HepG2 (cell line): Measurements from ENCODE around the gene ZNF74. TPM values are rescaled to one million over a fixed set of nuclear protein-coding genes. Genes with fewer than 3 reads are reported as not detected.

ENCODE experiments used
- ATF5 ChIP-seq: sonication (generic); formaldehyde crosslinking; IDR thresholded peaks from 2 replicates; pipeline ENCODE4 v1.4.0; 2020; ENCODE audit warnings: mild to moderate bottlenecking, low read depth, missing genetic modification reagents
- FOXM1 ChIP-seq: sonication (generic); formaldehyde crosslinking; IDR thresholded peaks from 2 replicates; pipeline ENCODE4 v1.5.0; 2020; ENCODE audit warnings: missing genetic modification reagents
- HCFC1 ChIP-seq: fragments of 150-350 bp; IDR thresholded peaks from 2 replicates; pipeline ENCODE4 v1.6.1; 2014; ENCODE audit warnings: low read depth, low read length
- HNRNPLL ChIP-seq: fragments of 200-400 bp; formaldehyde crosslinking; IDR thresholded peaks from 2 replicates; pipeline ENCODE4 v1.6.1; 2017; ENCODE audit warnings: mild to moderate bottlenecking, low read depth, low read length; ENCODE audit not compliant: poor library complexity, severe bottlenecking
- HOXA5 ChIP-seq: sonication (generic); formaldehyde crosslinking; IDR thresholded peaks from 2 replicates; pipeline ENCODE4 v1.4.0; 2020; ENCODE audit warnings: missing genetic modification reagents
- HOXD1 ChIP-seq: sonication (generic); formaldehyde crosslinking; IDR thresholded peaks from 2 replicates; pipeline ENCODE4 v1.5.0; 2020; ENCODE audit warnings: missing genetic modification reagents
- NCOR1 ChIP-seq: fragments of 200-600 bp; sonication (generic); IDR thresholded peaks from 2 replicates; pipeline ENCODE4 v1.7.0; 2017; ENCODE audit warnings: antibody characterized with exemption, low read length, borderline replicate concordance
- NFATC3 ChIP-seq: sonication (generic); formaldehyde crosslinking; IDR thresholded peaks from 2 replicates; pipeline ENCODE4 v1.5.1; 2020; ENCODE audit warnings: mild to moderate bottlenecking, missing genetic modification reagents
- NR2F6 ChIP-seq, 2 experiments: IDR thresholded peaks; 2 replicates each; pipeline ENCODE4 v1.6.1; 2016; ENCODE audit warnings: antibody characterized with exemption in 1 of 2, mild to moderate bottlenecking in 1 of 2
- POLR2AphosphoS2 ChIP-seq: IDR thresholded peaks from 2 replicates; pipeline ENCODE4 v1.6.1; 2011; ENCODE audit warnings: low read depth, low read length, improper control_type of control experiment
- RFXAP ChIP-seq: sonication (generic); formaldehyde crosslinking; IDR thresholded peaks from 2 replicates; pipeline ENCODE4 v1.4.0; 2020; ENCODE audit warnings: missing genetic modification reagents, borderline replicate concordance
- ZNF501 ChIP-seq: sonication (generic); formaldehyde crosslinking; IDR thresholded peaks from 2 replicates; pipeline ENCODE4 v1.5.1; 2020; ENCODE audit warnings: mild to moderate bottlenecking, moderate library complexity, missing genetic modification reagents
- ZNF652 ChIP-seq: IDR thresholded peaks from 2 replicates; pipeline ENCODE4 v1.6.1; 2016; ENCODE audit warnings: low read depth, borderline replicate concordance
- ZNF75D ChIP-seq: sonication (generic); formaldehyde crosslinking; IDR thresholded peaks from 2 replicates; pipeline ENCODE4 v1.8.1; 2023; ENCODE audit warnings: missing genetic modification reagents, mild to moderate bottlenecking, borderline replicate concordance
- ZNF768 ChIP-seq: sonication (generic); formaldehyde crosslinking; IDR thresholded peaks from 2 replicates; pipeline ENCODE4 v1.4.0; 2020; ENCODE audit warnings: missing genetic modification reagents
- polyA plus RNA-seq, 8 experiments: library from polyadenylated mRNA; depleted of rRNA in 3 of 8; stranded (reverse) in 7 of 8; unstranded in 1 of 8; fragments of >200 nt; fragmentation: Illumina TruSeq in 4 of 8; extraction: Trizol in 4 of 8; gene quantifications; 2 replicates each; pipeline versions ENCODE4 v1.2.1 to v1.2.3, GENCODE V29; 2011 to 2016; ENCODE audit warnings: low read depth in 4 of 8, missing spikeins in 1 of 8, mixed read lengths in 1 of 8; ENCODE audit not compliant: insufficient read depth in 1 of 8
- total RNA-seq, 5 experiments: library from RNA; depleted of rRNA; stranded (reverse); fragments of >200 nt; fragmentation: Illumina TruSeq; extraction: Trizol; gene quantifications; 2 replicates each; pipeline ENCODE4 v1.2.3, GENCODE V29; 2016; ENCODE audit warnings: low read depth in 1 of 5
- TF ChIP-seq, protein P1 (sequence below): sonication (generic); formaldehyde crosslinking; IDR thresholded peaks from 2 replicates; pipeline ENCODE4 v1.5.0; 2020; ENCODE audit warnings: mild to moderate bottlenecking, missing genetic modification reagents, borderline replicate concordance
- TF ChIP-seq, protein P2 (sequence below): sonication (generic); formaldehyde crosslinking; IDR thresholded peaks from 2 replicates; pipeline ENCODE4 v1.4.0; 2020; ENCODE audit warnings: mild to moderate bottlenecking, missing genetic modification reagents
- TF ChIP-seq, protein P3 (sequence below), 2 experiments: sonication (generic) in 1 of 2; formaldehyde crosslinking in 1 of 2; IDR thresholded peaks; 2 replicates each; pipeline versions ENCODE4 v1.6.1 to v1.9.0; 2014 to 2022; ENCODE audit warnings: antibody characterized with exemption in 1 of 2, borderline replicate concordance in 1 of 2, inconsistent platforms in 1 of 2, low read depth in 1 of 2, missing genetic modification reagents in 1 of 2
- TF ChIP-seq, protein P4 (sequence below): sonication (generic); formaldehyde crosslinking; IDR thresholded peaks from 2 replicates; pipeline ENCODE4 v1.8.0; 2022; ENCODE audit warnings: low read depth, missing genetic modification reagents

ZNF74 gene
- total and polyA plus RNA-seq, 2 of the 13 experiments (the other 11 are each of a cell fraction or from before 2014, with no cell fraction given), result 6.3 to 9.1 TPM

GRCh38 chr22:20418211-20418788 lies 24.3 kb downstream of the ZNF74 start (continued):
- TF ChIP-seq ATF5 (CRISPR knock-in tag) (no peak), RFXAP (CRISPR knock-in tag) (no peak), NCOR1 (no peak), FOXM1 (no peak), HOXD1 (CRISPR knock-in tag) (no peak), ZNF501 (peak; percentile 47; the same call in 1 of the 2 replicates), ZNF75D (CRISPR knock-in tag) (no peak), POLR2AphosphoS2 (no peak), ZNF768 (peak; percentile 71; the same call in 1 of the 2 replicates), NR2F6 (IDR thresholded peaks at IDR 0.05) (no peak), NR2F6 (CRISPR knock-in tag; IDR thresholded peaks at IDR 0.05) (no peak), HCFC1 (no peak), HNRNPLL (peak; percentile 58), ZNF652 (CRISPR knock-in tag) (no peak), HOXA5 (CRISPR knock-in tag) (0 out of 2 replicates have a peak, but pooled peaks have one; percentile 44), NFATC3 (CRISPR knock-in tag) (no peak; the same call in 1 of the 2 replicates)
- TF ChIP-seq, protein P1, sequence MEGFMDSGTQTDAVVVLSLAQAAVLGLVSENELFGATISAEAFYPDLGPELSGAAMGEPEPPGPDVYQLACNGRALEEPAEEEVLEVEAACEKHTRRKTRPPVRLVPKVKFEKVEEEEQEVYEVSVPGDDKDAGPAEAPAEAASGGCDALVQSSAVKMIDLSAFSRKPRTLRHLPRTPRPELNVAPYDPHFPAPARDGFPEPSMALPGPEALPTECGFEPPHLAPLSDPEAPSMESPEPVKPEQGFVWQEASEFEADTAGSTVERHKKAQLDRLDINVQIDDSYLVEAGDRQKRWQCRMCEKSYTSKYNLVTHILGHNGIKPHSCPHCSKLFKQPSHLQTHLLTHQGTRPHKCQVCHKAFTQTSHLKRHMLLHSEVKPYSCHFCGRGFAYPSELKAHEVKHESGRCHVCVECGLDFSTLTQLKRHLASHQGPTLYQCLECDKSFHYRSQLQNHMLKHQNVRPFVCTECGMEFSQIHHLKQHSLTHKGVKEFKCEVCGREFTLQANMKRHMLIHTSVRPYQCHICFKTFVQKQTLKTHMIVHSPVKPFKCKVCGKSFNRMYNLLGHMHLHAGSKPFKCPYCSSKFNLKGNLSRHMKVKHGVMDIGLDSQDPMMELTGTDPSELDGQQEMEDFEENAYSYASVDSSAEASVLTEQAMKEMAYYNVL (CRISPR knock-in tag), result peak; percentile 49; the same call in 1 of the 2 replicates
- TF ChIP-seq, protein P2, sequence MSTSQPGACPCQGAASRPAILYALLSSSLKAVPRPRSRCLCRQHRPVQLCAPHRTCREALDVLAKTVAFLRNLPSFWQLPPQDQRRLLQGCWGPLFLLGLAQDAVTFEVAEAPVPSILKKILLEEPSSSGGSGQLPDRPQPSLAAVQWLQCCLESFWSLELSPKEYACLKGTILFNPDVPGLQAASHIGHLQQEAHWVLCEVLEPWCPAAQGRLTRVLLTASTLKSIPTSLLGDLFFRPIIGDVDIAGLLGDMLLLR (CRISPR knock-in tag), result no peak
- TF ChIP-seq, protein P3, sequence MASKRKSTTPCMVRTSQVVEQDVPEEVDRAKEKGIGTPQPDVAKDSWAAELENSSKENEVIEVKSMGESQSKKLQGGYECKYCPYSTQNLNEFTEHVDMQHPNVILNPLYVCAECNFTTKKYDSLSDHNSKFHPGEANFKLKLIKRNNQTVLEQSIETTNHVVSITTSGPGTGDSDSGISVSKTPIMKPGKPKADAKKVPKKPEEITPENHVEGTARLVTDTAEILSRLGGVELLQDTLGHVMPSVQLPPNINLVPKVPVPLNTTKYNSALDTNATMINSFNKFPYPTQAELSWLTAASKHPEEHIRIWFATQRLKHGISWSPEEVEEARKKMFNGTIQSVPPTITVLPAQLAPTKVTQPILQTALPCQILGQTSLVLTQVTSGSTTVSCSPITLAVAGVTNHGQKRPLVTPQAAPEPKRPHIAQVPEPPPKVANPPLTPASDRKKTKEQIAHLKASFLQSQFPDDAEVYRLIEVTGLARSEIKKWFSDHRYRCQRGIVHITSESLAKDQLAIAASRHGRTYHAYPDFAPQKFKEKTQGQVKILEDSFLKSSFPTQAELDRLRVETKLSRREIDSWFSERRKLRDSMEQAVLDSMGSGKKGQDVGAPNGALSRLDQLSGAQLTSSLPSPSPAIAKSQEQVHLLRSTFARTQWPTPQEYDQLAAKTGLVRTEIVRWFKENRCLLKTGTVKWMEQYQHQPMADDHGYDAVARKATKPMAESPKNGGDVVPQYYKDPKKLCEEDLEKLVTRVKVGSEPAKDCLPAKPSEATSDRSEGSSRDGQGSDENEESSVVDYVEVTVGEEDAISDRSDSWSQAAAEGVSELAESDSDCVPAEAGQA (IDR thresholded peaks at IDR 0.05; ENCODE audit: low read depth), result no peak
- TF ChIP-seq, protein P3 (CRISPR knock-in tag; IDR thresholded peaks at IDR 0.05; ENCODE audit: borderline replicate concordance), result no peak
- TF ChIP-seq, protein P4, sequence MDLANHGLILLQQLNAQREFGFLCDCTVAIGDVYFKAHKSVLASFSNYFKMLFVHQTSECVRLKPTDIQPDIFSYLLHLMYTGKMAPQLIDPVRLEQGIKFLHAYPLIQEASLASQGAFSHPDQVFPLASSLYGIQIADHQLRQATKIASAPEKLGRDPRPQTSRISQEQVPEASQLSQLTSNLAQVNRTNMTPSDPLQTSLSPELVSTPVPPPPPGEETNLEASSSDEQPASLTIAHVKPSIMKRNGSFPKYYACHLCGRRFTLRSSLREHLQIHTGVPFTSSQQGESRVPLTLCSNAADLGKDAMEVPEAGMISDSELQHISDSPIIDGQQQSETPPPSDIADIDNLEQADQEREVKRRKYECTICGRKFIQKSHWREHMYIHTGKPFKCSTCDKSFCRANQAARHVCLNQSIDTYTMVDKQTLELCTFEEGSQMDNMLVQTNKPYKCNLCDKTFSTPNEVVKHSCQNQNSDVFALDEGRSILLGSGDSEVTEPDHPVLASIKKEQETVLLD, result no peak
